Amniotic stem cell (primary cell): ENCODE results near the gene CRACR2B.

Experiments used
- DNase-seq: peaks from one replicate; lab custom pipeline; 2025; lab: John Stamatoyannopoulos, UW

CRACR2B gene

DNA sequence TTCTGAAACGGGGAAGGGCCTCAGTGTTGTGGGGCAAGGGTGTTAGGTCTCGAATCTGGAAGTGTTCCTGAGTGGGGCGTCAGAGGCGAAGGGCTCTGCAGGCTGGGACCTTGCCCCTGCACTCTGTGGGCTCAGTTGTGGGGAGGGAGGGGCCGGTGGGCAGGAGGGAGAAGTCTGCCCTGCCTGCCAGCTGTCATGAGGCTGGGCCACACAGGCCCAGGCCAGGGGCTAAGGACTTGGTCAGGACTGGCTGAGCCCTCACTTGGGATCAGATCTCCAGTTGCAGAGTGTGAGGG is at the start of gene CRACR2B:
CRACR2B (plus strand) TSS at position 23 of the 296 bp plus-strand sequence. CDS start 689 bp downstream, outside the sequence.
- DNase-seq = no peak

DNA sequence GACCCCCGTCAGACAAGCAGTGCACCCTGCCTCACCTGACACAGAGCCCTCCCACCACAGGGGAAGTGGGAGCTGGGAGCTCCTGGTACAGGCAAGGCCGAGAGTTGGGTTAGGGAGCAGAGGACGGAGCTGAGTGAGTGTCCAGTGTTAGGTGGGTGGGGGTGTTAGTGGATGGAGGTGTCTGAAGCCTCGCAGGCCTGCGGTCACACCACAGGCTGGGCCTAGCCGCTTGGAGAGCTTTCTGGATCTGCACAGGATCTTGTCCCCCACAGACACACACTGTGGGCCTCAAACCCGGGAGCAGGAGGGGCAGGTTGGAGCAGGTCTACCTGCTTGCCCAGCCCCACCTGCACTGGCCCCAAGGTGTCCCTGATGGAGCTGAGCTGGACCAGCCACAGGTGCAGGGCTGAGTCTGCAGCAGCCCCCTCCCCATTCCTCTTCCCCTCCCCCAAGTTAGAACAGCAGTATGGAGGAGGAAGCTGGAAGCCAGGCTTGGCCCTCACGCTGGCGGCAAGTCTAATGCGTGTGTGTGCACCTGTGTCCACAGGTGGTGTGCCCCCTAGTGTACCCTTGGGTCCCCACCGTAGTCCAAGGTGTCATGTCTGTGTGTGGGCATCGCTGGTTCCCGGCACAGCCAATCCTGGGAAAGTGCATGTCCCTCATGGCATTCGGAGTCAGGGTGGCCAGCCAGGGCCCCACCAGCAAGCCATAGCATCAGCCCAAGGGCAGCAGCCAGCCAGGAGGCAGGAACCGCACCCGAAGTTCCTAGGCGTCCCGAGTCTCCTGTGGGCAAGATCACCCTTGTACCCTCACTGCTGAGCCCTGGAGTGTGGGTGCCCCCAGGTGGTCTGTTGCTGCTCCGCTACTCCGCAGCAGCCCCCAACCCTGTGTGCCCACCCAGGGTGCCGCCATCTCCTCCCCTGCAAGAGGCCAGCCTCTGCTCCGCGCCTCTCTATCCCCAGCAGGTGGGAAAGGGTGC is 48.5 kb upstream of the CRACR2B start:
- no peak for DNase-seq

DNA sequence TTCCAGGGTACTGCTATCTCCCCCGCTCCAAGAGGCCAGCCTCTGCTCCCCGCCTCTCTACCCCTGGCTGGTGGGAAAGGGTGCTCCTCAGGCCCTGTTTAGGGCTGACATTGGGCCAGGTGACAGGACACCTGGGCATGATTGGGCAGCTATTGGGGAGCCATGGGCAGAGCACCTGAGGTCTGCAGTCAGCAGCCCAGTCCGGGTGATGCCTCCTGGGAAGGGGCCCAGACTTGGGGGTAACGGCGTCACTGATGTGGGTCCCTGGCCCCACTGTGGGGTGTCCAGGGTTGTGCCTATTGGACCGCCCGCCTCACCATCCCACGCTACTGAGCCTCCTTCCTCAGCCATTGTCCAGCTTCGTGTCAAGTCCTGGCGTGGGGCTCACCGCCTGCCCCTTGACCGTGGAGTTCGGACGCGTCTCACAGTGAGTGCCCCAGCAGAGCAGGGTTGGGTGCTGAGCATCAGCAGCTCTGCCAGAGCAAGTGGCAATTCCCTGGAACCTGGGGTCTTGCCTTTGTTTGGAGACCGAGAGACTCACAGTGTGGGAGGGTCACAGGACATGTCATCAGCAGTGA is 47.7 kb upstream of the CRACR2B start:
- no peak for DNase-seq

DNA sequence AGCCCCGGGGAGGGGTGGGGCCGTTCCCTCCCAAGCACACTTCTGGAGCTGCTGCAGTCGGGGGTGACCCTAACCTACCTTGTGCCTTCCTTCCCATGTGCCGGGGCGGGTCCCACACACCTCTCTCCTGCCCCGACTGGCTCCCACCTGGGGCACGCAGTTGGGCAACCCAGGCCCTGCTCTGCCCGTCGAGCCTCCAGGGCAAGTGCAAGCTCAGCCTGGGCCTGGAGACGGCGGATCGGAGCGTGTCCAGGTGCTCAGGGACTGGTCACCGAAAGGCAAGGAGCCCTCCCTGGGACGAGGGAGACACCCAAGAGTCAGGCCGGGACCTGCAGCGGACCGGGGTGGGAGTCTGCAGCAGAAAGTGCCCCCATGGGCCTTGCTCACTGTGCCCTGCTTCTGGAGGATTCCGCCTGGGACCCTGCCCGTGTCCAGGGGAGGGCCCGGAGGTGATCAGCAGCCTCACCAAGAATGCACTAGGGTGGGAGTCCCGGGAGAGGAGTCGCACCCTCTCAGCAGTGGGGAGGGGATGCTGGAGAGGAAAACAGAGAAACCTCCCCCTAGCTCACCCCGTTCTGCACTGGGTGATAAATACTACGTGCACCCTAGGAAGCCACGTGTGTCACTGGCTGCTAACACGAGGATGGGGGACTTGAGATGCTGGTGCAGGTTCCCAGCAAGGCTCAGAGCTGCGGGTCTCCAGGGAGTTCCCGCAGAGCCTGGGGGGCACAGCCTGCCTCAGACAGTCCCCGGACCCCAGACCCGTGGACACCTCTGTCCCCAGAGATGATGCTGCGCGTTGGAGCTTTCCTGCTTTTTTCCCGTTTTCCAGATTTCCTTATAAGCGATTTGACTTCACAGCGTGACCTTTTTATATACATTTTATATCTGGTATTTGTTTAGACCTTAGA is 45.2 kb upstream of the CRACR2B start:
- no peak for DNase-seq

DNA sequence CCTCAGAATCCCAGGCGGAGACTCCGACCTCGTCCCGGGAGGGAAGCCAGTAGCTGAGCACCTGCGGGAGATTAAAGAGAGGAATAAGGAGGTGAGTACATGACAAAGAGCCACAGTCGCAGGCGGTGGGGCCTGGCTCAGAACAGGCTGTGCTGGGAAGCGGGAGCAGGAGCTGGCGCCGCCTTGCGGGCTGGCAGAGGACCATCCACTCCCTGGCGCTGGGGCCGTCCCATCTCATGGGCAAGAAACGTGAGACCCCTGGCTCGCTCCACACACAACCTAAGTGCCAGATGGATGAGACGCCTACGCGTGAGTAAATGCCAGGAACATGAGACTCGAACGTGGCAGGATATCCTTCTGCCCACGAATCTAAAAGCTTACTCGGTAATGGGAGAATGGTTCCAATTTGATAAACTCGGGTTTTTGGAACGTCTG is 44.1 kb upstream of the CRACR2B start:
- peak; percentile 91 for DNase-seq

DNA sequence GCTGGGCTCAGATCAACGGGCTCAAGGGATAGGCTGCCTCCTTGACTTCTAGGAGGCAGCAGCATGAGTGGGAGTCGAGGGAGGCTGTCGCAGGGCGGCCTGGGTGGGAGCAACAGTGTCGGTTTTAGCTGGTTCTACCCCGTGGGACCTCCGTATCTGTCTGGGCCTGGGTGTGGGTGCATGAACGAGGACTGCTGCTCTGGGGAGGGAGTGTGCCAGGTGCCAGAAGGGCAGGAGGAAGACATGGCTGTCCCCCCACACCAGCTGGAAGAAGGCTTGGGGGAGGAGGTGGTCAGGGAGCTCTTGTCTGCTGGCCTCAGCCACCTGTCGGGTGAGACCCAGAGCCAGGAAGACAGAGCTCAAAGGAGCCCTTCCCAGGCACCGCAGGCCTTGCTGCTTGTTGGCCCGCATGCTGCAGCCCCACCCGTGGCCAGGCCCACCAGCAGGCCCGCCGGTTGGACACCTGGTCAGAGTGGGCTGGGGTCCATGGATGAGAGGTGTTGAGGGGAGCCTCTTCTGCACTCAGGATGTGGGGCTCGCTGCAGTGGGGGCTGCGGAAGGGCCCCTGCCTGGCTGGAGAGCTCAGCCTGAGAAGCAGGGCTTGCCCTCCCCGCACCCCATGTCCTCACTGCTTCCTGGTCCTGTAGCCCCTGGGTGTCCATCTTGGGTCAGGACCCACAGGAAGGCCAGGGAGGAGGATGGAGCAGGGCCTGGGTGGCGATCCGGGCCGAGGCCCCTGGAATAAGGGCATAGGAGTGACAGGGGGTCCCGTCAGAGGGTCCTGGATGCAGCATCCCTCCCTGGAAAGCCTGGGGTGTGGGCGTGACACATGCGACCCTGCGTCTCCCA is 41.3 kb upstream of the CRACR2B start:
- no peak for DNase-seq

DNA sequence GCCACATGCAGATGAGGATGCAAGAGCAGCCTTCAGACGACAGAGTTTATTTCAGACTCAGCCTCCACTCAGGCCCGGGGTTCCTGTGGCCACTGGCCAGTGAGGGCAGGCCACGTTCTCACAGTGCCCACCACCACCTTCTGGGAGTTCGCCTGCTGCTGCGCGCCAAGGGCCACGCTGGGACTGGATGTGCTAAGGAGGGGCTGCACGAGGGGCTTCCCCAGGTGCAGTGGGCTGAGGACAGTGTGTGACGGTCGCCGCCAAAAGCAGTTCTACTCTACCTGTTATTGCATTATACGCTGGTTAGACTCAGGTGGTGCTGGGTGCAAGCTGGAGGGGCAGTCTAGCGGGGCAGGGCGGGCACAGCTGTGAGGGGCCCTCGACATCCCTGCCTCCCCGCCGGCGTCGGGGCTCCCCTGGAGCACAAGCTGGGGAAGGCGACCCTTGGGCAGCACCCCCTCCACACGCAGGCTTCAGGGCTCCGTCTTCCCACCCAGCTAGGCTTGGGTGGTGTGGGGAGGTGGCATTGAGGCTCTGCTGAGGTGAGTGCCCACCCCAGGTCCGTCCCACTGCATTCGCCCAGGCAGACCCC is 40.5 kb upstream of the CRACR2B start:
- no peak for DNase-seq

DNA sequence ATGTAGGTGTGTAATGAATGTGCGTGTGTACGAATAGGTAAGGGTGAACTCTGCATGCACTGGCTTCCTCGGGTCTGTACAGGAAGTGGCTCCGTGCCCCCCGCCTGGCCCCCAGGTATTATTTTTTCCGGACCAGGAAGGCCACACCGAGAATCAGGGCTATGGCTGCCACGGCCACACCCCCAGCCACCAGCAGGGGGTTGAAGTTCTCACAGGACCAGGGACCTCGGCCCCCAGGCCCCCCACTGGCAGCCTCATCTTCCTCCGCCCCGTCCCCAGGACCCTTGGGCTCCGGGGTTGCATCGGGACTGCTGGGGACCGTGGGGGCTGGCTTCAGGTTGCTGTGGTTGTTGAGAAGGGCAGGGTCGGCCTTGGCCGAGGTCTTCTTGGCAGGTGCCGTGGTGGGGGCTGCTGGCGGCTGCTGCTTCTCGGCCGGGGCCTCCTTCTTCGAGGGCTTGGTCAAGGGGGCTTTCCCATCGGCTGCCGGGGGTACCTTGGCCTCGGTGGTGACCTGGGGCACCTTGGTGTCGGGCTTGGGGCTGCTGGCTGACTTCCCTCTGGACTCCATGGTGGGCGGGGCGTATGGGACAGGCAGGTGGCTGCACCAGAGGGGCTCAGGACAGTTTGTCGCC is 39.6 kb upstream of the CRACR2B start:
- DNase-seq = no peak

DNA sequence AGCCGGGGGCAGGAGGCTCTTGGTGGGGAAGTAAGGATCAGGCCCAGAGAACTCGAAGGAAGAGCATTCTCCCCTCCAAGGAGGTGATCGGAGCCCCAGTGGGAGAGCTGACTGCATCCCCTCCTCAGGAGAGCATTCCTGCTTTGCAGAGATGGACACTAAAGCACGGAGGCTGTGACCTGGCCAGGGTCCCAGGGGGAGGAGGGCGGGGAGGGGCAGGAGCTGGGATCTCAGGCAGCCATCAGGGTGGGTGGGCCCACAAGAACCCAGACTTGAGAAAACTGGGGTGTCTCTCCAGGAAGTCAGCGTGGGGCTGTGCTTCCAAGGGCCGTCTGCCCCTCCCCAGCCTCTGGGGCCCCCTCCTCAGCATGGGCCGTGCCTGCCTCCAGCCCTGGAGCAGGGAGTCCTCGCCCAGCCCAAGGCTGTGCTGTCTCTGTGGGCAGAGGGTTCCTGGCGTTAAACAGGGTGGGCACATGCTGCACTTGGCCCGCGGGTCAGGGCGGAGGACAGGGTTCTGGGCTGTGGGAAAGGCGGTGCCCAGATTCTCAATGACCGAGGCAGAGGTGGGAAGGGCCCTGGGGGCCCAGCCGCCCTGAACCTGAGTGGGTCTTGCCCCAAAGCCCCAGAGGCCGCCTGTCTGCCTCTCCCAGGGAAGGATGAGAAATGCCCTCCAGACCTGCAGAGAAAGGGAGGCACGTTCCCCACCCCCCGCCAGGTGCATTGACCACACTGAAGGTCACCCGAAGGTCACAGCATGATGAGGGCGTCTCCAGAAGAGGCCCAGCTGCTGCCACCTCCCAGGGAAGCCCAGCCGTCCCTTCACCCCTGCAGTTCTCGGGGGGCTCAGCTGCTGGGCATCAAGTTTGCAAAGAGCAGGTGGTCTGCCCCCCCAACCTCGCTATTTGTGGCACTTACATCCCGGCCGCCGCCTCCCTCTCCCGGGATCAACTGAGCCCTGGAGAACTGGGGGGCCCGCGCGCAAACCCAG is 38.5 kb upstream of the CRACR2B start:
- DNase-seq = no peak

DNA sequence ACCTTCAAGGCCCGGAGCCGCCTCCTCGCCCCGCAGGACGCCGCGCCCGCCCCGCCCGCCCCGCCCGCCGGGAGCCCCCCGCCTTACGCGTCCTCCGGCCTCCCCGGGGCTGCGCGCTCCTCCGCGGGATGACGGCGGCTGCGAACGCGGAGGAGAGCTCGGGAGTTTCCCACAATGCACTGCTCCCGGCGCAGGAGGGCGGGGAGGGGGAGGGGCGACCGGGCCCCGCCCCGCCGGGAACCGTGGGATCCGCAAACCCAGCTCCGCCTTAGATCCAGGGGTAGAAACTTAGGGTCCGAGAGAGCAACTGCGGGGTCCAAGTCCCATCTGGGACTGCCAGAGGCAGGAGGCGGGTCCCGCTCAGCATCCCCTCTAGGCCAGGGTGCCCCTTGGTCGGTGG is 37.8 kb upstream of the CRACR2B start, which contains the start of gene CEND1:
CEND1 (minus strand) TSS at position 148 of the 400 bp plus-strand sequence. CDS start 1,514 bp downstream, outside the sequence.
- DNase-seq = no peak

DNA sequence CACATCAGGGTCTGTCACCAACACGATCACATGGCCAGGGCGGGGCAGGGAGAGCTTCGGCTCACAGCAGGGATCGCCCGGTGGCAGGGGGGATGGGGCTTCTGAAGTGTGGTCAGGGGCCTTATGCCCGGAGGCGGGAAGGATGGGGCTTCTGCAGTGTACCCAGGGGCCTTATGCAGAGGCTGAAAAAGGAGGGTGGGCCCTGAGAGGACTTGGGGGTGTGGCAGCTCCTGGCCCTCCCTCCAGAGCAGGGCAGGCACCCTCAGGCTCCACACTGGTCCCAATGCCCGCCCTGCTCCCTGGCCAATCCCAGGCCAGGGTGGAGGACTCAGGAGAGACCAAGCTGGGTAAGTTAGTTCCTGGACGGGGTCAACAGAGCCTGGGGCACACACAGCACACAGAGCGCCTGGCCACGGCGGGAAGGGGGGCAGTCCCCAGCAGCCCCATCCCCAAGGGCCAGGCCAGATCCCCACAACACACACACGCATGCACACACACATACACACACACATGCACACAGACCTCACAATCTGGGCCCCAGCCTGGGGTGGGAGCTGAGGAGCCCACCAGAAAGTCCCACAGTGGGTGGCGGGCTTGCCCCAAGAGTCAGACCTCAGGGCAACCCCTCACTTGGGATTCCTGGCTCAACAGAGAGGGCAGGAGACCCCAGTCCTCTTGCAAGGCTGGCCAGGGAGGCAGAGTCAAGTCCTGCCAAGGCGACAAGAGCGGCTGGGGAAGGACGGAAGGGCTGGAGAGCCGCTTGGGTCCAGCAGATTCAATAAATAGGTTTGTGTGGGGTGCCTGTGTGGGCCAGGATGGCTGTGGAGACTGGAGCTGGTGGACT is 36.8 kb upstream of the CRACR2B start:
- no peak for DNase-seq

DNA sequence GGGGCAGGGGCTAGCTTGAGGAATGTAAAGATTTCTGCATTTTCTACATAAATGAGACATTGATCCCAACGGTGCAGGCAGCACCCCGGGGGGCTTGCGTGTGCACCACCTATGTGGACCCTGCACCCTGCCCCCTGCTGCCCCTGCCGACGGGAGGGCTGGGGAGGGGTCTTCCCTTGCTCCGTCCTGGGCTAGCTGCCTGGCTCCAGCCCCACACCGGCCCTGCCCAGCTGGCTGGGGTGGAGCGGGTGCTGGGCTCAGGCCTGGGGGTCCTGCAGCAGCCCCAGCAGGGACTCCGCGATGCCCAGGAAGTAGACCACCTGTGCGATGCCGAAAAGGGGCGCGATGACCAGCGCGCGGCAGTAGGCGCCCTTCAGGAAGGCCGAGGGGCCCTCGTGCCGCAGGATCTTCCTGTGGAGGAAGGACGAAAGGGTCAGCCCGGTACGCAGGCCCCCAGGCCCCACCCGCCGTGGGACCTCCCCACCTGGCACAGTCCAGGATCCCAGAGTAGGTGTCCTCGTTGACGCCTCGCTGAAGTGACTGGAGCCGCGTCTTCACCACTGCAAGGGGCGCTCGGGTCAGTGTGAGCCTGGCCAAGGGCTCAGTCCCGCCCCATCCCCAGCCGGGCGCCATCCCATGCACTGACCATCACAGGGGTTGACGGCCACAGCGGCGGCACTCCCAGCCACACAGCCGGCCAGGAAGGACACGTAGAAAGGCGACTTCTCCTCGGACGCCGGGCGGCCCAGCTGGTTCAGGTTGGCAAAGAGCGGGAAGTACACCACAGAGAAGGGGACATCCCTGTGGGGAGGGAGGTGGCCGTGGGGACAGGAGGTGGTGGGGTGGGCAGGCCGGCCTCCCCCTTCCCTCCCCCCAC is 35.8 kb upstream of the CRACR2B start:
- no peak for DNase-seq

DNA sequence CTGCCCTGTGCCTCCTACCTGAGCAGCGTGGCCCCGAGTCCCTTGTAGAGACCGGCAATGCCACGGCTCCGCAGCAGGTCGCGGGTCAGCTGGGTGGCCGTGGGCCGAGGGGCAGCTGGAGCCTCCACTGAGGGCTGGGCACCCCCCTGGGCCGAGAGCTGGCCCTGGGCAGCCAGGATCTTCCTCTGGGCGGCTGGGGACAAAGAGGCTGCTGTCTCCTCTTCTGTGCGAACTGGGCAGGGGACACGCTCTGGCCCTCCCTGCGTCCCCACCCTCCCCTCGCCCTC is 35.2 kb upstream of the CRACR2B start:
- DNase-seq = no peak

DNA sequence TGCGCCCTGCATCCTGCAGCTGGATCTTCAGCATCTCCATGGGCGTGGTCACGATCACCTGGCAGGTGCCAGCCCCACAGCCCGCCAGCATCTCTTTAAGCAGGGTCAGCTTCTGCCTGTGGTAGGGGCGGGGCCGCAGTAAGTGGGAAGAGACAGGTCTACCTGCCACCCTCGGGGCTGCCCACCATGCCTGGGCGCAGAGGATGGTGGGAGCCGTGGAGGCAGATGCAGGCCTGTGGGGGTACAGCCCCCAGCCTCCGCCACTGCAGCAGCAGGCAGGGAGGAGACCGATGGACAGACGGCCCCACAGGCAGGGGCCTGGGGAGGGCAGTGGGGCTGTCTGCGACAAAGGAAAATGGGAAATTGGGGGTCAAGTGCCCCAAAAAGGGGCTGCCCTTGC is 34.8 kb upstream of the CRACR2B start:
- no peak for DNase-seq

DNA sequence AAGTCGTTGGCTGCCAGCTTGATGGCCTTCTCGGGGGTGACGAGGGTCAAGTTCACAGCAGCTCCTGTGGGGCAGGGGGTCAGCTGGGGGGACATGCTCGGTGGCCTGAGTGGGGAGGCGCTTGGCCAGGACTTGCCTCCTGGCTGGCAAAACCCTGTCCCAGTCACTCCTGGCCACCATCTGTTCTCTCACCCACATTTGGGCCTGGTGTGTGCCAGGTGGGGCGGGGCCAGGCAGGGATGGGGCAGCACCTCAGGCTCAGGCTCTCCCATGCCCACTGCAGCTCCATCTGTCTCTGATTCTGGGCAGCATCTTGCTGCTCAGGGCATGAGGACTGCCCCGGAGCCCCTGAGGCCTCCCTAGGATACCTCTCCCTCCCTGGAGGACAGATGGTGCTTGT is 34.2 kb upstream of the CRACR2B start:
- DNase-seq = no peak

DNA sequence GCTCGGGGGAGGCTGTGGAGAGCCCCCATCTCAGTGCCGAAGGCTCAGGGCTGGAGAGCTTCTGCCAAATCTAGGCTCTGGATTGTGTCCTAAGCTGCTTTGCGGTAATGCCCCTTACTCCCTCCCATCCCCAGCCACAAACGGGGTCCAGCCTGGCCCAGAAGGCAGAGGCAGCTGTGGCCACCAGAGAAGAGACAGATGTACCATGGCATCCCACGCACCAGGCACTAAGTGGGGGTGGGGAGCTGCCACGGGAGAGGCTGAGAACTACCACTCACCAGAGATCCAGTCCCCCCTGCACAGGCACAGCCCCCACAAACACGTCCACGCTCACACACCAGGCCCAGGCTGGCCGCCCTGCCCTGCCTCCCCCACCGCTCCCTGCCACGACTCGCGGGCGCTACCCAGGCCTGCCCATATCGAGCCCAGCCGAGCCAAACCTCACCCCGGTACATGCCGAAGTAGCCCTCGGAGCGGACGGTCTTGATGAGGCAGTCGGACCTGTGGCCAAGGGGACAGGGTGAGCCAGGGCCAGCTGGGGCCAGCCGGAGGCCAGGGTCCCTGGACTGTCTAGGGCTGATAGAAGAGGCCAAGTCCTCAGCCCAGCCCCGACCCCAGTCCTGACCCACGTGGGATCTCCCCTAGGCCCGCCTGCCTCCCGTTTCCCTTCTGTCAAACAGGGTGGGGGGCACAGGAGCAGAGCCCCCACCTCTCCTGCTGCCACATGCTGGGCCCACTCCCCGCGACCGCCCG is 33.5 kb upstream of the CRACR2B start:
- DNase-seq = no peak
